Stimulated activated CD8-positive, alpha-beta memory T cell treated with anti-CD3 and anti-CD28 coated beads, Interleukin-2, amount 100 ng/mL, for 48 hours (primary cell): ENCODE data around the gene VIPAS39.
A peak's percentile ranks its signal among the peaks of the same experiment; 100 is the strongest.

Experiments used
- DNase-seq, 2 donors: peaks; one replicate each; pipeline ENCODE4 v3.0.0-alpha.2; 2020; ENCODE audit warnings: low read depth in 2 of 2

Gene VIPAS39

DNA sequence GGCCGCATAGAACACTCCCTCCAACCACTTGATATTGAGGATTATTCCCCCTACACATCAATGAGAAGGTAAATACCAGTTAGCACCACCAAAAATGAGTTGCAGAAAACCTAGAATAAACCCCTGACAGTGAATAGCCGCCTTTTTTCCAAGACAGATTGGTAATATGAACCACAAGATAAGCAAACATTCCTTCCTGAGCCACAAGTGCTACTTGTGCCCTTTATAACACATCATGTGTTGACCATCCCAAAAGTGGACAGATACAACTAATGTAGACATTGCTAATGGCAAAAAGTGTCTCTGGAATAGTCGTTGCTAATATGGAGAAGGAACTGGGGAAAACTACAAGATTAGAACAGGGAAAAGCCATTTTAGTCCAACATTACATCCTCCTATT, 51.3 kb downstream of the VIPAS39 start:
- no peak for DNase-seq

DNA sequence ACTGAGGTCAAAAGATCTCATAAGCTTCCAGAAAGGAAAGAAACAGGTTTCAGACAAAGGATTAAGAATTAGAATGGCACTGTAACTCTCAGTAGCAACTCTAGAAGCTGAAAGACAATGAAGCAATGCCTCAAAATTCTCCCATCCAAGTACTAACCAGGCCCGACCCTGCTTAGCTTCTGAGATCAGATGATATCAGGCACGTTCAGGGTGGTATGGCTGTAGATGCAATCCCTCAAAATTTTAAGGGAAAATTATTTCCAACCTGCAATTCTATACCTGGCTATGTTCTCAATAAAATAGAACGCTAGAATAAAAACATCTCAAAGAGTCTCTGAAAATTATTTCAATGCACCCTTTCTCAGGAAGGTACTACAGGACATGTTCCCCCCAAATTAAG, 53.6 kb downstream of the VIPAS39 start:
- no peak for DNase-seq

GRCh38 chr14:77400216-77400615, 57.2 kb downstream of the VIPAS39 start:
- no peak for DNase-seq

- no peak for DNase-seq
Observed at GRCh38 chr14:77390188-77390587, 67.2 kb downstream of the VIPAS39 start.

DNA sequence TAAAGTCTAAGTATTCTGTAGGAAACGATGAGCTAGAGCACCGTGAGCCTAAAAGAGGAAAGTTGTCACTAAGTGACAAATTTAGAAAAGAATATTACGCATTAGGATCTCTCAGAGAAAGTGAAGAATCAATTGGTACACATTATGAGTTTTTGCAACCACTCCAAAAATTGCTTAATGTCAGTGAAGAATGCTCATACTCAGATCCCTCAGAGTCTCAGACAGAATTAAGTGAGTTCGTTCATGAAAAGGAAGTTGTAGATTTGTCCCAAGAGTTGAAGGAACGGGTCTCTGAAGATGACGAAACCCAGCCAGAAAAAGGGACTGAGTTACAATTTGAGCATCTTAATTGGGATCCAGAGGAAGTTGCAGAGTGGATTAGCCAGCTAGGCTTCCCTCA, 78.7 kb downstream of the VIPAS39 start:
- DNase-seq: no peak

DNA sequence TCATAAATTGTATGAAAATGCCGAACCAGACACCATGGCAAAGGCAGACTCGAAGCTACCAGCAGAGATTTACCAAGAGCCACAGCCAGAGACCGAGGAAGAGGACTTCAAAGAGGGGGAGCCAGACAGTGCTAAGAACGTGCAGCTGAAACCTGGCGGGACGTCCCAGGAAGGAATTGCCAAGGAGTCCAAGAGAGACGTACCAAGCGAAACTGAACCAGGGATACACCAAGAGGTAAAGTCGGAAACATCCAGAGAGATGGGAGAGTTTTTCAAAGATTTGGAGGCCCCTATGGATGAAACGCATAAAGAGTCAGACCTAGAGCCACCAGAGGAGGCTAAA, 79.9 kb downstream of the VIPAS39 start:
- DNase-seq: no peak

DNA sequence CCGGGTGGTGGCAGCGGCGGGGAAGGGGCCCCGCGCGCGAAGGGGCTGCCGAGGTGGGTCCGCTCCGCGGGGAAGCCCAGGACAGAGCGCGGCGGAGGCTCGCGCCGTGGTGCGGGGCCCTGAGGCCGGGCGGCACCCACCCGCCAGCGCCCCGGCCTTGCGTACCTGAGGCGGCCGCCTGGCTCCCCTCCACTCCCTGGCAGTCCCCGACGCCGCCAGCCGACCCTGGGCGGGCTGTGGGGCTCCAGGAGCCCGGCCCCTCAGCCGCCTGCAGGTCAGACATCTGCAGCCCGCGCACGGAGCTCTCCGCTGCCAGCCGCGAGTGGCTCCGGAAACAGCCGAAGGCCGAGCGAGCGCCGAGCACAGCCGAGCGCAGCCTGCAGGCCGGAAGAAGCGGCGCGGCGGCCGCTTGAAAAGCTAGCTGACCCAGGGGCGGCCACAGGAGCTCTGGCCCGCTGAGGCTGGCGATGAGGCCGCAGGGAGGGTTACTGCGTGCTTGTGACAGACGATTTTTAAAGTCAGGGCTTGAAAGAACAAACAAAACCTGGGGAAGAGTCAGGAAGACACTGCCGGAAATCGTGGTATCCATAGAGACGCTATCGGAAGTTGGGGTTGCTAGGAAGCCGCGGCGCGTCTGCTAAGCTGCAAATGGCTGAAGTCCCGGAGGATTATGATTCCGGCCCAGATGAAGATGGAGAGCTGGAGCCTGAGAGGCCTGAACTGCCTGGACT, 80.5 kb downstream of the VIPAS39 start, which contains the start of the genes SAMD15 and TMED8:
TSS of gene SAMD15 (plus strand) at position 609 of the 731 bp plus-strand sequence. CDS start at position 649, 40 bp downstream.
TSS of gene TMED8 (minus strand) at position 324 of the 731 bp plus-strand sequence. CDS start at position 283, 41 bp downstream.
- DNase-seq: peak; percentile 79 to 81
